ENCODE results near the gene OR2T3.
"Not testable (repeated sequence)": the region's sequence is repeated elsewhere in the genome, so short reads cannot be mapped to it uniquely, and the experiment has no call there.

The OR2T3 gene

GRCh38 chr1:248472111-248472510, 1.0 kb upstream of the OR2T3 start:
- not testable (repeated sequence) for DNase-seq (ENCODE audit: low read depth)

- DNase-seq (ENCODE audit: low read depth), result not testable (repeated sequence)
Observed at GRCh38 chr1:248475660-248476059, 2.5 kb downstream of the OR2T3 start.

- DNase-seq (ENCODE audit: low read depth), result not testable (repeated sequence)
Observed at GRCh38 chr1:248481686-248482579, 8.8 kb downstream of the OR2T3 start.

- not testable (repeated sequence) for DNase-seq (ENCODE audit: low read depth)
Observed at GRCh38 chr1:248488289-248488688, 15.1 kb downstream of the OR2T3 start, which contains the start of gene OR2T5. OR2T5 (plus strand) TSS chr1:248488589; CDS start chr1:248488589, 0 bp downstream.

- DNase-seq (ENCODE audit: low read depth), result not testable (repeated sequence)
Observed at GRCh38 chr1:248496661-248497060, 23.5 kb downstream of the OR2T3 start.

- not testable (repeated sequence) for DNase-seq (ENCODE audit: low read depth)
Observed at GRCh38 chr1:248500305-248501035, 27.3 kb downstream of the OR2T3 start.

- DNase-seq (ENCODE audit: low read depth), result not testable (repeated sequence)
Observed at GRCh38 chr1:248507773-248508172, 34.6 kb downstream of the OR2T3 start, which contains the start of gene OR2G6. OR2G6 (plus strand) TSS chr1:248508073; CDS start chr1:248521647, 13,574 bp downstream.

GRCh38 chr1:248510217-248510616, 37.1 kb downstream of the OR2T3 start:
- DNase-seq (ENCODE audit: low read depth), result not testable (repeated sequence)

- DNase-seq (ENCODE audit: low read depth), result no peak
Observed at GRCh38 chr1:248521856-248522255, 48.7 kb downstream of the OR2T3 start.

Measured in activated gamma-delta T cell treated with anti-CD3 and anti-CD28 coated beads, Interleukin-2, amount 50 U/mL, for 16 hours (primary cell).